Measurements from ENCODE around the gene ASTN2.

GRCh38 chr9:117101008-117101407 is 313.8 kb downstream of the ASTN2 start:
- TF ChIP-seq CTCF (IDR thresholded peaks at IDR 0.05; ENCODE audit: poor library complexity, severe bottlenecking): no peak
- TF ChIP-seq POLR2AphosphoS5 (IDR thresholded peaks at IDR 0.05): no peak
- no peak for TF ChIP-seq EP300 (conservative IDR thresholded peaks at IDR 0.05; ENCODE audit: poor library complexity, severe bottlenecking)
- TF ChIP-seq MXI1 (conservative IDR thresholded peaks at IDR 0.05; ENCODE audit: poor library complexity, severe bottlenecking): no peak
- no peak for TF ChIP-seq RAD21 (conservative IDR thresholded peaks at IDR 0.05)
- no peak for TF ChIP-seq REST (IDR thresholded peaks at IDR 0.05; ENCODE audit: borderline replicate concordance)
- TF ChIP-seq SMC3 (conservative IDR thresholded peaks at IDR 0.05; ENCODE audit: poor library complexity): no peak
- TF ChIP-seq EZH2 (IDR thresholded peaks at IDR 0.05; ENCODE audit: borderline replicate concordance, insufficient read depth, low read length, poor library complexity, severe bottlenecking): no peak
